IMR-90 (cell line): ENCODE data around the gene ASB3. TPM values are rescaled to one million over a fixed set of nuclear protein-coding genes. Genes with fewer than 3 reads are reported as not detected.

Experiments used
- ATAC-seq: fragments of 200-7000 bp; cut with Tn5 transposase; 2 replicates; pipeline ENCODE4 v1.9.1; 2020; ENCODE audit warnings: low read depth, mild to moderate bottlenecking, moderate library complexity
- BruUV-seq: library from RNA; stranded (reverse); fragments of 400-500 nt; replicated peaks from 2 replicates; lab custom pipeline; 2021; lab: Mats Ljungman, UMichigan
- CTCF ChIA-PET: fragments of 300-600 bp; formaldehyde crosslinking; extraction: SDS; loops from one replicate; lab custom pipeline; 2021; ENCODE audit warnings: antibody characterized with exemption; lab: Yijun Ruan, JAX
- POLR2A ChIA-PET: fragments of 300-600 bp; sonication (Branson Sonifier 250); formaldehyde crosslinking; loops from one replicate; lab custom pipeline; 2022; ENCODE audit warnings: antibody characterized with exemption; ENCODE audit not compliant: unreplicated experiment; lab: Charles Lee
- DNase-seq: peaks from one replicate; pipeline ENCODE4 v3.0.0; 2013
- H2AFZ ChIP-seq: replicated peaks from 2 replicates; pipeline ENCODE3; 2013; ENCODE audit warnings: low read length, mild to moderate bottlenecking; ENCODE audit not compliant: poor library complexity
- H2AK5ac ChIP-seq: 2 replicates; pipeline ENCODE4 v1.6.1; 2013; ENCODE audit warnings: low read depth, low read length, inconsistent platforms
- H2AK9ac ChIP-seq: replicated peaks from 2 replicates; pipeline ENCODE3; 2013; ENCODE audit warnings: mild to moderate bottlenecking, low read depth, low read length, moderate library complexity; ENCODE audit not compliant: poor library complexity
- H2BK120ac ChIP-seq: 2 replicates; pipeline ENCODE4 v1.6.1; 2013; ENCODE audit warnings: low read depth, low read length, inconsistent platforms
- H2BK15ac ChIP-seq: 3 replicates; pipeline ENCODE4 v1.6.1; 2013; ENCODE audit warnings: low read depth, low read length, inconsistent platforms
- H2BK20ac ChIP-seq: 2 replicates; pipeline ENCODE4 v1.6.1; 2013; ENCODE audit warnings: low read depth, mild to moderate bottlenecking, inconsistent platforms, low read length, moderate library complexity
- H2BK5ac ChIP-seq: 2 replicates; pipeline ENCODE4 v1.6.1; 2013; ENCODE audit warnings: mild to moderate bottlenecking, low read depth, low read length, inconsistent platforms; ENCODE audit not compliant: poor library complexity, severe bottlenecking
- H3K14ac ChIP-seq: replicated peaks from 2 replicates; pipeline ENCODE4 v1.6.1; 2013; ENCODE audit warnings: low read depth, low read length, inconsistent platforms
- H3K18ac ChIP-seq: 2 replicates; pipeline ENCODE4 v1.6.1; 2013; ENCODE audit warnings: low read depth, low read length, control low read depth
- H3K23ac ChIP-seq: 2 replicates; pipeline ENCODE4 v1.6.1; 2013; ENCODE audit warnings: low read depth, low read length, inconsistent platforms
- H3K27ac ChIP-seq: 2 replicates; pipeline ENCODE4 v1.5.1; 2013; ENCODE audit warnings: mild to moderate bottlenecking, control low read depth, low read length; ENCODE audit not compliant: insufficient read depth
- H3K27me3 ChIP-seq: 2 replicates; pipeline ENCODE4 v1.6.1; 2013; ENCODE audit warnings: low read length; ENCODE audit not compliant: control insufficient read depth, insufficient read depth
- H3K36me3 ChIP-seq: 2 replicates; pipeline ENCODE4 v1.6.1; 2013; ENCODE audit warnings: low read length, mixed read lengths; ENCODE audit not compliant: control insufficient read depth, insufficient read depth
- H3K4ac ChIP-seq: 2 replicates; pipeline ENCODE4 v1.6.1; 2013; ENCODE audit warnings: low read depth, low read length, inconsistent platforms
- H3K4me1 ChIP-seq: 2 replicates; pipeline ENCODE4 v1.6.1; 2013; ENCODE audit warnings: low read length, mixed read lengths; ENCODE audit not compliant: control insufficient read depth, insufficient read depth
- H3K4me2 ChIP-seq: 2 replicates; pipeline ENCODE4 v1.6.1; 2013; ENCODE audit warnings: low read depth, mild to moderate bottlenecking, control low read depth, low read length, moderate library complexity
- H3K4me3 ChIP-seq: 2 replicates; pipeline ENCODE4 v1.5.1; 2013; ENCODE audit warnings: low read depth, mild to moderate bottlenecking, control low read depth, low read length, moderate library complexity; ENCODE audit not compliant: insufficient read depth
- H3K56ac ChIP-seq: 2 replicates; pipeline ENCODE4 v1.6.1; 2013; ENCODE audit warnings: low read length, inconsistent platforms; ENCODE audit not compliant: insufficient read depth; ENCODE audit errors: extremely low read depth
- H3K79me1 ChIP-seq, 2 experiments: 2 replicates each; pipeline ENCODE4 v1.6.1; 2013; ENCODE audit warnings: low read length in 2 of 2, inconsistent platforms in 1 of 2, low read depth in 1 of 2
- H3K9ac ChIP-seq: 2 replicates; pipeline ENCODE4 v1.6.1; 2013; ENCODE audit warnings: low read depth, low read length, control low read depth
- H3K9me1 ChIP-seq: 2 replicates; pipeline ENCODE4 v1.6.1; 2013; ENCODE audit warnings: low read length, inconsistent platforms; ENCODE audit not compliant: insufficient read depth
- H3K9me3 ChIP-seq: 2 replicates; pipeline ENCODE4 v1.6.1; 2013; ENCODE audit warnings: low read length; ENCODE audit not compliant: control insufficient read depth, insufficient read depth
- H4K20me1 ChIP-seq: 2 replicates; pipeline ENCODE4 v1.6.1; 2013; ENCODE audit warnings: low read length, inconsistent platforms; ENCODE audit not compliant: insufficient read depth
- H4K5ac ChIP-seq: 2 replicates; pipeline ENCODE4 v1.6.1; 2013; ENCODE audit warnings: mild to moderate bottlenecking, low read depth, low read length, control low read depth
- H4K8ac ChIP-seq, 2 experiments: 2 replicates each; pipeline ENCODE4 v1.6.1; 2013; ENCODE audit warnings: low read depth in 2 of 2, low read length in 2 of 2, control low read depth in 1 of 2, inconsistent platforms in 1 of 2
- H4K91ac ChIP-seq: 2 replicates; pipeline ENCODE4 v1.6.1; 2013; ENCODE audit warnings: low read depth, low read length, inconsistent platforms; ENCODE audit not compliant: insufficient read depth
- CEBPB ChIP-seq: IDR thresholded peaks from 2 replicates; pipeline ENCODE4 v1.6.1; 2012; ENCODE audit warnings: low read depth, low read length, improper control_type of control experiment
- MAZ ChIP-seq: IDR thresholded peaks from 2 replicates; pipeline ENCODE4 v1.6.1; 2012; ENCODE audit warnings: low read depth, mild to moderate bottlenecking, low read length, improper control_type of control experiment, moderate library complexity, borderline replicate concordance
- MXI1 ChIP-seq: IDR thresholded peaks from 2 replicates; pipeline ENCODE4 v1.6.1; 2012; ENCODE audit warnings: low read depth, mild to moderate bottlenecking, low read length, moderate library complexity, borderline replicate concordance
- NFE2L2 ChIP-seq: fragments of 150-350 bp; IDR thresholded peaks from 2 replicates; pipeline ENCODE4 v1.6.1; 2016; ENCODE audit warnings: low read depth, mild to moderate bottlenecking, low read length
- RFX5 ChIP-seq: IDR thresholded peaks from 2 replicates; pipeline ENCODE4 v1.8.0; 2012; ENCODE audit warnings: low read depth, mild to moderate bottlenecking, low read length, moderate library complexity
- SMC3 ChIP-seq: fragments of 150-350 bp; IDR thresholded peaks from 2 replicates; pipeline ENCODE4 v1.6.1; 2016; ENCODE audit warnings: low read depth, mild to moderate bottlenecking, antibody characterized with exemption, low read length, moderate library complexity
- WGBS, 2 experiments: methylation state at CpG; one replicate each; pipeline versions ENCODE4 v1.1.5 to v1.1.7; 2013; ENCODE audit warnings: missing lambda C conversion rate in 2 of 2; ENCODE audit not compliant: insufficient read length in 1 of 2; ENCODE audit errors: extremely low coverage in 2 of 2; 5-methylcytosine and 5-hydroxymethylcytosine counted together
- dilution Hi-C: fragments of 300-500 bp; cut with HindIII; formaldehyde crosslinking; loops from one replicate; pipeline ENCODE4 v1.14.3; 2018; ENCODE audit warnings: low sequenced_read_pairs; ENCODE audit not compliant: unreplicated experiment
- in situ Hi-C: fragments of 300-500 bp; cut with MboI; formaldehyde crosslinking; loops from 3 replicates; pipeline ENCODE4 v1.14.3; 2019; ENCODE audit warnings: low sequenced_read_pairs, inconsistent platforms, mixed read lengths
- intact Hi-C: fragments of 100-400 bp; cut with micrococcal nuclease; formaldehyde crosslinking; loops from 2 replicates; pipeline ENCODE4 v1.10.0; 2022
- polyA plus RNA-seq, 3 experiments: library from polyadenylated mRNA; depleted of rRNA; stranded (reverse); fragments of >200 nt; gene quantifications; 2 replicates each; pipeline ENCODE4 v1.2.3, GENCODE V29; 2012; ENCODE audit warnings: low replicate concordance in 1 of 3
- total RNA-seq: library from RNA; depleted of rRNA; stranded (reverse); fragments of >200 nt; gene quantifications from 2 replicates; pipeline ENCODE4 v1.2.3, GENCODE V29; 2012
- TF ChIP-seq, protein P1 (sequence below): conservative IDR thresholded peaks from 2 replicates; pipeline ENCODE4 v1.5.1; 2012; ENCODE audit warnings: mild to moderate bottlenecking, low read depth, low read length, improper control_type of control experiment
- TF ChIP-seq, protein P2 (sequence below): fragments of 150-350 bp; IDR thresholded peaks from 2 replicates; pipeline ENCODE4 v1.6.1; 2017; ENCODE audit warnings: mild to moderate bottlenecking, antibody characterized with exemption, low read length, low read depth

Gene ASB3
- total and polyA plus RNA-seq, 2 of the 4 experiments (the other 2 are of a cell fraction), result 19.2 to 36.2 TPM

DNA sequence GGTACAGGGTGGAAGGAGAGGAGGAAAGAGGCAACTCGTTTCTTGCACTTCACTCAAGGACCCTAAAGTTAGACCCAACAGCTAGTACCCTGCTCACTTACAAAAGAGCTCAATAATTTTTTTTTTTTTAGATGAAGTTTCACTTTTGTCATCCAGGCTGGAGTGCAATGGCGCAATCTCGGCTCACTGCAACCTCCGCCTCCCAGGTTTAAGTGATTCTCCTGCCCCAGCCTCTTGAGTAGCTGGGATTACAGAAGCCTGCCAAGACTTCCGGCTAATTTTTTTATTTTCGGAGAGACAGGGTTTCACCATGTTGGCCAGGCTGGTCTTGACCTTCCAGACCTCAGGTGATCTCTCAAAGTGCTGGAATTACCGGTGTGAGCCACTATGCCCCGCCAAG is 4.1 kb downstream of the ASB3 start:
- Histone ChIP-seq H3K79me1 (peaks cover 41 to 69% of the 10 kb centered on the region in 2 experiments), H2AK5ac (no peak overlapping the region), H4K20me1 (peaks cover 5% of the 10 kb centered on the region; the same call in 1 of the 2 replicates), H2AK9ac (no peak overlapping the region), H3K4ac (no peak overlapping the region), H2BK120ac (no peak overlapping the region), H2BK20ac (no peak overlapping the region), H3K36me3 (peaks cover 3% of the 10 kb centered on the region), H3K27ac (no peak overlapping the region), H3K4me2 (no peak overlapping the region), H3K23ac (no peak overlapping the region), H4K5ac (no peak overlapping the region), H4K8ac (no peak overlapping the region), H3K14ac (no peak overlapping the region), H2BK15ac (no peak overlapping the region), H3K4me1 (peaks cover 7% of the 10 kb centered on the region), H3K9ac (no peak overlapping the region), H3K18ac (no peak overlapping the region), H3K56ac (no peak overlapping the region), H3K4me3 (no peak overlapping the region), H3K9me1 (peaks cover 4% of the 10 kb centered on the region), H2AFZ (no peak overlapping the region), H3K9me3 (no peaks in the 10 kb centered on the region), H4K91ac (no peak overlapping the region), H3K27me3 (no peaks in the 10 kb centered on the region), H2BK5ac (no peak overlapping the region)
- DNase-seq (no peak), ATAC-seq (no peak)
- TF ChIP-seq MXI1 (no peak), CEBPB (peak; percentile 44), SMC3 (no peak), NFE2L2 (no peak), RFX5 (no peak), MAZ (no peak)
- TF ChIP-seq, protein P1, sequence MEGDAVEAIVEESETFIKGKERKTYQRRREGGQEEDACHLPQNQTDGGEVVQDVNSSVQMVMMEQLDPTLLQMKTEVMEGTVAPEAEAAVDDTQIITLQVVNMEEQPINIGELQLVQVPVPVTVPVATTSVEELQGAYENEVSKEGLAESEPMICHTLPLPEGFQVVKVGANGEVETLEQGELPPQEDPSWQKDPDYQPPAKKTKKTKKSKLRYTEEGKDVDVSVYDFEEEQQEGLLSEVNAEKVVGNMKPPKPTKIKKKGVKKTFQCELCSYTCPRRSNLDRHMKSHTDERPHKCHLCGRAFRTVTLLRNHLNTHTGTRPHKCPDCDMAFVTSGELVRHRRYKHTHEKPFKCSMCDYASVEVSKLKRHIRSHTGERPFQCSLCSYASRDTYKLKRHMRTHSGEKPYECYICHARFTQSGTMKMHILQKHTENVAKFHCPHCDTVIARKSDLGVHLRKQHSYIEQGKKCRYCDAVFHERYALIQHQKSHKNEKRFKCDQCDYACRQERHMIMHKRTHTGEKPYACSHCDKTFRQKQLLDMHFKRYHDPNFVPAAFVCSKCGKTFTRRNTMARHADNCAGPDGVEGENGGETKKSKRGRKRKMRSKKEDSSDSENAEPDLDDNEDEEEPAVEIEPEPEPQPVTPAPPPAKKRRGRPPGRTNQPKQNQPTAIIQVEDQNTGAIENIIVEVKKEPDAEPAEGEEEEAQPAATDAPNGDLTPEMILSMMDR, result no peak
- TF ChIP-seq, protein P2, sequence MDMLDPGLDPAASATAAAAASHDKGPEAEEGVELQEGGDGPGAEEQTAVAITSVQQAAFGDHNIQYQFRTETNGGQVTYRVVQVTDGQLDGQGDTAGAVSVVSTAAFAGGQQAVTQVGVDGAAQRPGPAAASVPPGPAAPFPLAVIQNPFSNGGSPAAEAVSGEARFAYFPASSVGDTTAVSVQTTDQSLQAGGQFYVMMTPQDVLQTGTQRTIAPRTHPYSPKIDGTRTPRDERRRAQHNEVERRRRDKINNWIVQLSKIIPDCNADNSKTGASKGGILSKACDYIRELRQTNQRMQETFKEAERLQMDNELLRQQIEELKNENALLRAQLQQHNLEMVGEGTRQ, result no peak
- 100% methylated on average over 3 of the region's 8 CpGs; no CpG with 5 or more reads in 1 of the 2 experiments for WGBS, 2 experiments
- no TSS peak for BruUV-seq
- dilution Hi-C loops, result no loop called here
- ChIA-PET CTCF (interaction anchor here (1.0 kb wide), 1 partner anchor 15 kb away, joined by 5 read pairs; no protein-coding TSS in a partner anchor), POLR2A (no interaction called here)
- in situ Hi-C loops, result no loop called here
- intact Hi-C loops, result no loop called here
